ENCODE data around the gene NATD1. TPM values are rescaled to one million over a fixed set of nuclear protein-coding genes. Genes with fewer than 3 reads are reported as not detected.

NATD1 gene
- total RNA-seq, 1 experiment from 2014 or later = 7.3 TPM

- H3K4me1 ChIP-seq (ENCODE audit: insufficient read depth, low read length) = no peaks in the 10 kb centered on the region
- no peak overlapping the region for H3K56ac ChIP-seq (ENCODE audit: insufficient read length, low read depth, low read length)
- no CpG with 5 or more reads among the region's 12 CpGs for WGBS (ENCODE audit: extremely low coverage, insufficient read length, low lambda C conversion rate)
- Mint-ChIP-seq H3K4me3 (no peak overlapping the region), H3K36me3 (ENCODE audit: insufficient read depth in 1 of 3, low read depth in 3 of 3) (no peaks in the 10 kb centered on the region), H3K27ac (no peak overlapping the region), H3K27me3 (ENCODE audit: low read depth) (no peaks in the 10 kb centered on the region; the same call in 1 of the 2 replicates), H3K9me3 (0 out of 5 replicates have a peak, but pooled peaks cover 0 to 3% of the 10 kb centered on the region in 2 experiments), H3K4me1 (peaks cover 6 to 14% of the 10 kb centered on the region in 2 experiments)
- H2AK5ac ChIP-seq (ENCODE audit: insufficient read length, low read length) = no peak overlapping the region
- no peak overlapping the region for H3K23ac ChIP-seq (ENCODE audit: insufficient read length, low read depth, low read length)
- no peak overlapping the region for H3T11ph ChIP-seq (ENCODE audit: low read length)
- H3K4me2 ChIP-seq (ENCODE audit: insufficient read depth, insufficient read length, low read length) = no peak overlapping the region
- H3K9me3 ChIP-seq (ENCODE audit: control insufficient read depth, low read depth, low read length) = no peaks in the 10 kb centered on the region
- H3K79me2 ChIP-seq (ENCODE audit: insufficient read depth, low read length) = no peaks in the 10 kb centered on the region
- H3K79me1 ChIP-seq (ENCODE audit: insufficient read depth, low read depth, low read length, poor library complexity, severe bottlenecking) = no peaks in the 10 kb centered on the region
- no peak overlapping the region for H3K9ac ChIP-seq (ENCODE audit: extremely low read depth, insufficient read length, low read length)
- H2BK5ac ChIP-seq (ENCODE audit: insufficient read length, low read length) = no peak overlapping the region
- no peak overlapping the region for H2BK20ac ChIP-seq (ENCODE audit: low read depth, low read length, poor library complexity, severe bottlenecking)
- no peak overlapping the region for H4K91ac ChIP-seq (ENCODE audit: insufficient read length, low read depth, low read length)
- H4K8ac ChIP-seq (replicated peaks; ENCODE audit: insufficient read length, low read depth, low read length) = no peak overlapping the region
- H2BK12ac ChIP-seq (ENCODE audit: insufficient read length, low read depth, low read length) = no peak overlapping the region
- H4K20me1 ChIP-seq (ENCODE audit: control insufficient read depth, insufficient read depth, insufficient read length) = no peaks in the 10 kb centered on the region
- no peak overlapping the region for H3K4ac ChIP-seq (ENCODE audit: low read depth, low read length)
- H3K23me2 ChIP-seq (ENCODE audit: insufficient read length, low read depth, low read length, poor library complexity, severe bottlenecking) = no peaks in the 10 kb centered on the region
- H2AFZ ChIP-seq (ENCODE audit: low read length) = no peak overlapping the region
- TF ChIP-seq CTCF (conservative IDR thresholded peaks at IDR 0.05) = no peak
- no peak overlapping the region for H2BK120ac ChIP-seq (ENCODE audit: low read depth, low read length, poor library complexity, severe bottlenecking)
- DNase-seq = no peak
- H3K27ac ChIP-seq (ENCODE audit: insufficient read length, low read depth, low read length) = no peak overlapping the region
- no peak overlapping the region for H3K14ac ChIP-seq (ENCODE audit: insufficient read depth, low read length)
- H4K5ac ChIP-seq (ENCODE audit: insufficient read length, low read depth, low read length) = no peak overlapping the region
- no peak overlapping the region for H2BK15ac ChIP-seq (ENCODE audit: low read depth, low read length)
- H3K27me3 ChIP-seq (ENCODE audit: insufficient read depth, low read length) = no peaks in the 10 kb centered on the region
- H3K18ac ChIP-seq (ENCODE audit: insufficient read length, low read depth, low read length) = no peak overlapping the region
These were observed 9.2 kb upstream of the NATD1 start for GRCh38 chr17:21262259-21262993.
